HG02798 (cell line): Measurements from ENCODE around the gene MYH10.

Experiments used
- ATAC-seq: cut with Tn5 transposase; IDR thresholded peaks from one replicate; pipeline ENCODE4 v1.9.1; 2021; ENCODE audit warnings: mild to moderate bottlenecking; ENCODE audit not compliant: unreplicated experiment, poor library complexity

MYH10 gene

GRCh38 chr17:8503368-8503767 is 127.2 kb downstream of the MYH10 start:
- ATAC-seq, result no peak

DNA sequence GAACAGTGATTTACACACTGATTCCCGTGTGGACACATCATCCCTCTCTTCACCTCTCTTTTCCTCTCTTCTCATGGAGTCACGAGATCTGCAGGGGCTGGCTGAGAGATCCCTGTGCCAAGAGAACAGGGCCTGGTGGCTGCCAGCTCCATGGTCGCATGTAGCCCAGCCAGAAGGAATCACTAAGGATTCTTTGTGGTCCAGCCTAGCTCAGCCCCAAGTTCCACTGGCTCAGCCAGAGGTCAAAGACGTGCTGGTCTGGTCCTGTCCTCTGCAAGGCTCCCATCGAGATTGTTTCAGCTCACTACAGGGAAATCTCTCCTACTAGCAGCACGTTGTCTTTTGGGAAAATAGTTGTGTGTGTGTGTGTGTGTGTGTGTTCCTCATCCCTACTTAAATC is 128.4 kb downstream of the MYH10 start:
- ATAC-seq, result no peak

- ATAC-seq, result no peak
Measured at GRCh38 chr17:8500609-8501008, 129.9 kb downstream of the MYH10 start.

- ATAC-seq, result no peak
Measured at GRCh38 chr17:8499614-8500013, 130.9 kb downstream of the MYH10 start.

- no peak for ATAC-seq
Measured at GRCh38 chr17:8499171-8499570, 131.4 kb downstream of the MYH10 start.

GRCh38 chr17:8496081-8496480 is 134.4 kb downstream of the MYH10 start:
- no peak for ATAC-seq

- no peak for ATAC-seq
Measured at GRCh38 chr17:8494506-8495111, 135.9 kb downstream of the MYH10 start.

GRCh38 chr17:8494021-8494420 is 136.5 kb downstream of the MYH10 start:
- no peak for ATAC-seq

- ATAC-seq, result no peak
Measured at GRCh38 chr17:8492121-8492520, 138.4 kb downstream of the MYH10 start.

- ATAC-seq, result no peak
Measured at GRCh38 chr17:8490256-8491023, 140.1 kb downstream of the MYH10 start.

DNA sequence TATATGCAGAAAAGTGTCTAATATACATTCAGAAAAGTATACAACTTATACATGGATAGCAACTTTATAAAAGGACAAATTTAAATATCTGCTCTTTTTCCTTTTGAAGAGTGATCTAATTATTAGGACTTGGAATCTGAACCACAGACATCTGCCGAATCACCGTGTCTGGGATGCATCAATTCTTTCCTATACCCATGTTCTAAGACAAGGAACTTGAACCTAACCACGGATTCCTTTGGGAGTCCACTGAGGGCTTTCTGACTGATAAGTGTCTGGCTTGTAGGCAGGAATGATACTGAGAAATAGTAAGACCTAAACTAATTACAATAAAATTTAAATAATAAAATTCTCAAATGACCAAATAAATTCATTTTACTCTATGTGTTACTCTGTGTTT is 140.7 kb downstream of the MYH10 start:
- ATAC-seq, result no peak

DNA sequence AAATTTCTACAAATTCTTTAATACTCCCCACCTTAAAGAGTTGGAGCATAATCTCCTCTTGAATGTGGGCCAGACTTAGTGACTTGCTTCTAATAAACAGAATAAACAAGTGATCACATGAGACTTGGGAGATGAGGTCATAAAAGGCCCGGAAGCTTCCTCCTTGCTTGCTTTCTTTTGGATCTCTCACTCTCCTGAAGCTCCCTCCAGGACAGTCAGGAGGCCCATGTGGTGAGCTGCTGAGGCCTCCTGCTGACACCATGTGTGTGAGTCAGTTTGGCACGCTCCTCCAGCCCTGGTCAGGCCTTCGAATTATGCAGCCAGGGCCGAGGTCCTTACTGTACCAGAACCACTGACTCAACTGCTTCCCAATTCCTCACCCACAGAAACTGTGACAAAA is 141.6 kb downstream of the MYH10 start:
- ATAC-seq, result no peak

GRCh38 chr17:8488491-8488890 is 142.0 kb downstream of the MYH10 start:
- no peak for ATAC-seq

- no peak for ATAC-seq
Measured at GRCh38 chr17:8487743-8488142, 142.8 kb downstream of the MYH10 start.

DNA sequence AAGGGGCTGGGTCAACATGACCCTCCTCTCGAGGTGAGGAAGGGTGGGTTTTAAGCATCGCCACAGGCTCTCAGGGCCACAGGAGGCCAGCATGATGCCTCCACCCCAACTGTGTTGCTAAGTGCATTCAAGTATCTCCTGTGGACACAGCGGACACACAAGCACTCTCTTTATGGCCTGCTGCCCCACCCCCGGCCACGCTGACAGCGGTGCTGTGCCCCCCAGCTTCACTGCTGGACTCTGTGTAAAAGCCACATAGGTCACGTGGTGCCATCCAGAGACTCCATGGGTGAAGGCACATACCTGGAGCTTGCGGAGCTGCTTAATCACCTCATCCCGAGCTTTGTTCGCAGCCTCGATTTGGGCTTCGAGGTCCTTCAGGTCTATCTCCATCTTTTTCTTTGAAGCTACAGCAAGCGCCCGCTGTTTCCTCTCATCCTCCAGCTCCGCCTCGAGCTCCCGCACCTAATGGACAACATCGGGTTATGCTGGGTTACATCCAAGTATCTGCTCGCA is 143.3 kb downstream of the MYH10 start:
- no peak for ATAC-seq

GRCh38 chr17:8485491-8485890 is 145.0 kb downstream of the MYH10 start:
- no peak for ATAC-seq

DNA sequence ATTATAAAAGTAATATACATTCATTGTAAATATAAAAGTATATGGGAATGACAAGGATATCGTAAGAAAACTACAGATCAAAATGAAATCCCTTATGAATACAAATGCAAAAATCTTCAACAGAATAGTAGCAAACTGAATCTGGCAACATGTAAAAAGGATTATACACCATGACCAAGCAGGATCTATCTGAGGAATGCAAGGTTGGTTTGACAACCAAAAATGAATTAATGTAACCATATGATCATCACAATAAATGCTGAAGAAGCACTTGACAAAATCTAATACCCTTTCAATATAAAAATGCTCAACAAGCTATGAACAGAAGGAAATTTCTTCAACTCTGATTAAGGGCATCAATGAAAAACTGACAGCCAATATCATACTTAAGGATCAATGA is 146.1 kb downstream of the MYH10 start:
- ATAC-seq, result no peak

- ATAC-seq, result no peak
Measured at GRCh38 chr17:8482546-8482945, 148.0 kb downstream of the MYH10 start.

GRCh38 chr17:8481703-8482102 is 148.8 kb downstream of the MYH10 start:
- no peak for ATAC-seq

DNA sequence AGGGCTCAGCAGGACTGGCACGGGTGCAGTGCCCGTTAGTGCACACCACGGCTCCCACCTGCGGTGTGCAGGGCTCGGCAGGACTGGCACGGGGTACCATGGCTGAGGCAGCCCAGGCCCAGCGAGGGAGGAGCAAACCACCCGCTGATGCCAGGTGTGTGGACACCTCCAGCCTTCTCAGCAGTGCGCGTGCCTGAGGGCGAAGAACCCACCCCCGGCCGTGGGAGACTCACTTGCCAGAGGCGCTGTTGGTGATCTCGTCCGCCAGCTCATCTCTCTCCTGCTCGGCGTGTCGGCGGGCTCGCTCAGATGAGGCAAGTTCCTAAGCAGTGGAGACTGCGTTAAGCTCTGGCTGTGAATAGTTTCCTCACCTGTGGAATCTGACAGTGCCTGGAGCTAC is 149.4 kb downstream of the MYH10 start:
- no peak for ATAC-seq

DNA sequence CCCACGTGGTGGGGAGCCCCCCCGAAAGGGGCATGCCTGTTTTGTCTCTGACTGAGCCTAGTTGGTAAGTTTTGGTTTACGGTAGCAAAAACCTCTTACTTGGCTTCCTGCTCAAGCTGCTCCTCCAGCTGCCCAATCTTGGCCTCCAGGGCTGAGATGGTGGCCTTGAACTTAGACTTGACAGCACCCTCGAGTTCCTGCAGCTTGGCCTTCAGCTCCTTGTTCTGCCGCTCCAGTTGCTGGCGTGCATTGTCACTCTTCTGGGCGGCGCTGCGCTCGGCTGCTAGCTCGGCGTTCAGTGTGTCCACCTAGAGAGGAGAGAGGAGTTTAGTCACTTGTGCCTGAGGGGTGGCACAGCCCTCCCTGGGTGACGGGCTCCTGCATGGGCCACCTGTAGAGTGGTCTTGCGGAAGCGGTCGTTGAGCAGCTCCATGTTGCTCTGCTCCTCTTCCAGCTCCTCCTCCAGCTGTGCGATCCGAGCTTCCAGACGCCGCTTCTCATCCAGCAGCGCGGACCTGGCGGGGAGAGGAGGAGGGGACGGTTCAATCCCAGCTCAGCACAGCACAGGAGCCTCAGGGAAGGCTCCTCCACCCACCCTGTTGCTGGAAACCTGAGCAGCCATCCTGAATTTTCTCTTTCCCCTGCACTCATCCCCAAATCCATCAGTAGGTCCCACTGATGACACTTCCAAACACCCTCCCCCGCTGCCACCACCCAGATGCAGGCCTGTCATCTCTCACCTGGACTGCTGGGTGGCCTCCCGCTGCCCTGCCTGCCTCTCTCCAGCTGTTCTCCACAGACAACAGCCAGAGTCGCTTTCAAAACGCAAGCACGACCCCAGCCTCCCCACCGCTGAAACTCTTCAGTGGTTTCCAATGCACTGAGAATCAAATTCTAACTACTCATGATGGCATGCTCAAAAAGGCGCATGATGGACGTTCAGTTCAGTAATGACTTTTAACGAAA is 150.2 kb downstream of the MYH10 start:
- no peak for ATAC-seq
